ENCODE data around the gene JCAD. TPM values are rescaled to one million over a fixed set of nuclear protein-coding genes. Genes with fewer than 3 reads are reported as not detected.
A peak's percentile ranks its signal among the peaks of the same experiment; 100 is the strongest.

JCAD gene
- total and polyA plus RNA-seq, 9 of the 15 experiments (the other 6 are each of a cell fraction or from before 2014, with no cell fraction given): not detected

DNA sequence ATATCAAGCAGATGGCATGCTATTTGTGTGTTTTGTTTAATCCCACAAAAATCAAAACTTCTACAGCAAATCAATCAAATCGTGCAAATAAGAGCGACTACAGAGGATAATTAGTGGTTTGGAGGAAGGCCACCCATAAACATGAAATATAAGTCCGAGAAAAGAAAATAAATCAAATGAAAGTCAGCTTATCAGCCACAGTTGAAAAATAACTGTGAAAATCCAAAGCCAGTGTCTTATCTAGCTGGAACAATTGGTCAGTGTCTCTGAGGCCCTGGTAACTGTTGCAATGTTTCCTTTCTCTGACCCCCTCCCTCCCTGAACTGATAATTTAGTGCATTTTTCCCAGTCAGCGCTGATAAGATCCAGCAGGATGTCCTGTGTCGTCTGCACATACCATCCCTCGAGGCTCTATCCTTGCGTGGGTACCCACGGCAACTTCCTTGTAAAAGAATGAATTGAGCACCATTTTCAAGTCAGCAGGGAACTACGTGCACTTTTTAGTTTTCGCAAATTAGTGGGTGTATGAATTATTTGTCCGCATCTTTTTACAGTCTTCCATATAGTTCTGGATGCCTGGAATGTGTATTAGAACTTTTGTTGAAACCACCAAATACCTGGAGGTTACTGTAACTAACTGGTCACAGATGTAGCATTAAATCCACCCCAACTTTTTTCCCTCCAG lies 10.8 kb upstream of the JCAD start (continued):
- TF ChIP-seq, protein P1, sequence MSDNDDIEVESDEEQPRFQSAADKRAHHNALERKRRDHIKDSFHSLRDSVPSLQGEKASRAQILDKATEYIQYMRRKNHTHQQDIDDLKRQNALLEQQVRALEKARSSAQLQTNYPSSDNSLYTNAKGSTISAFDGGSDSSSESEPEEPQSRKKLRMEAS (CRISPR knock-in tag; IDR thresholded peaks at IDR 0.05): no peak
- TF ChIP-seq STAT5B (CRISPR knock-in tag; IDR thresholded peaks at IDR 0.05) (no peak), MIER1 (IDR thresholded peaks at IDR 0.05; ENCODE audit: low read depth) (no peak), NFE2L1 (tag; IDR thresholded peaks at IDR 0.05; ENCODE audit: borderline replicate concordance, low read depth) (no peak), HCFC1 (IDR thresholded peaks at IDR 0.05; ENCODE audit: low read depth, low read length) (no peak), ZNF583 (CRISPR knock-in tag; IDR thresholded peaks at IDR 0.05) (no peak; the same call in 1 of the 2 replicates), ZNF3 (CRISPR knock-in tag; IDR thresholded peaks at IDR 0.05) (no peak), GABPA (tag; conservative IDR thresholded peaks at IDR 0.05; ENCODE audit: low read depth) (peak; percentile 64), SNIP1 (IDR thresholded peaks at IDR 0.05; ENCODE audit: low read depth) (no peak), NONO (IDR thresholded peaks at IDR 0.05; ENCODE audit: low read depth in 2 of 2, low read length in 1 of 2) (no peak), SMARCC2 (IDR thresholded peaks at IDR 0.05; ENCODE audit: low read depth) (peak; percentile 40; the same call in 1 of the 2 replicates), MYNN (IDR thresholded peaks at IDR 0.05) (no peak), MYNN (CRISPR knock-in tag; IDR thresholded peaks at IDR 0.05) (no peak), CHCHD3 (CRISPR knock-in tag; IDR thresholded peaks at IDR 0.05) (no peak), MEF2D (tag; conservative IDR thresholded peaks at IDR 0.05; ENCODE audit: low read depth) (peak; percentile 69; the same call in 1 of the 2 replicates), FOXK1 (CRISPR knock-in tag; IDR thresholded peaks at IDR 0.05; ENCODE audit: borderline replicate concordance) (no peak), HMG20B (CRISPR knock-in tag; IDR thresholded peaks at IDR 0.05) (0 out of 2 replicates have a peak, but pooled peaks have one; percentile 52), TCF7 (IDR thresholded peaks at IDR 0.05; ENCODE audit: borderline replicate concordance) (no peak), TCFL5 (CRISPR knock-in tag; conservative IDR thresholded peaks at IDR 0.05) (no peak), RAD21 (CRISPR knock-in tag; conservative IDR thresholded peaks at IDR 0.05 in 1 of 2, IDR thresholded peaks at IDR 0.05 in 1 of 2) (no peak)
- TF ChIP-seq, protein P2, sequence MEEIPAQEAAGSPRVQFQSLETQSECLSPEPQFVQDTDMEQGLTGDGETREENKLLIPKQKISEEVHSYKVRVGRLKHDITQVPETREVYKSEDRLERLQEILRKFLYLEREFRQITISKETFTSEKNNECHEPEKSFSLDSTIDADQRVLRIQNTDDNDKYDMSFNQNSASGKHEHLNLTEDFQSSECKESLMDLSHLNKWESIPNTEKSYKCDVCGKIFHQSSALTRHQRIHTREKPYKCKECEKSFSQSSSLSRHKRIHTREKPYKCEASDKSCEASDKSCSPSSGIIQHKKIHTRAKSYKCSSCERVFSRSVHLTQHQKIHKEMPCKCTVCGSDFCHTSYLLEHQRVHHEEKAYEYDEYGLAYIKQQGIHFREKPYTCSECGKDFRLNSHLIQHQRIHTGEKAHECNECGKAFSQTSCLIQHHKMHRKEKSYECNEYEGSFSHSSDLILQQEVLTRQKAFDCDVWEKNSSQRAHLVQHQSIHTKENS (CRISPR knock-in tag; IDR thresholded peaks at IDR 0.05): no peak
- TF ChIP-seq, protein P3, sequence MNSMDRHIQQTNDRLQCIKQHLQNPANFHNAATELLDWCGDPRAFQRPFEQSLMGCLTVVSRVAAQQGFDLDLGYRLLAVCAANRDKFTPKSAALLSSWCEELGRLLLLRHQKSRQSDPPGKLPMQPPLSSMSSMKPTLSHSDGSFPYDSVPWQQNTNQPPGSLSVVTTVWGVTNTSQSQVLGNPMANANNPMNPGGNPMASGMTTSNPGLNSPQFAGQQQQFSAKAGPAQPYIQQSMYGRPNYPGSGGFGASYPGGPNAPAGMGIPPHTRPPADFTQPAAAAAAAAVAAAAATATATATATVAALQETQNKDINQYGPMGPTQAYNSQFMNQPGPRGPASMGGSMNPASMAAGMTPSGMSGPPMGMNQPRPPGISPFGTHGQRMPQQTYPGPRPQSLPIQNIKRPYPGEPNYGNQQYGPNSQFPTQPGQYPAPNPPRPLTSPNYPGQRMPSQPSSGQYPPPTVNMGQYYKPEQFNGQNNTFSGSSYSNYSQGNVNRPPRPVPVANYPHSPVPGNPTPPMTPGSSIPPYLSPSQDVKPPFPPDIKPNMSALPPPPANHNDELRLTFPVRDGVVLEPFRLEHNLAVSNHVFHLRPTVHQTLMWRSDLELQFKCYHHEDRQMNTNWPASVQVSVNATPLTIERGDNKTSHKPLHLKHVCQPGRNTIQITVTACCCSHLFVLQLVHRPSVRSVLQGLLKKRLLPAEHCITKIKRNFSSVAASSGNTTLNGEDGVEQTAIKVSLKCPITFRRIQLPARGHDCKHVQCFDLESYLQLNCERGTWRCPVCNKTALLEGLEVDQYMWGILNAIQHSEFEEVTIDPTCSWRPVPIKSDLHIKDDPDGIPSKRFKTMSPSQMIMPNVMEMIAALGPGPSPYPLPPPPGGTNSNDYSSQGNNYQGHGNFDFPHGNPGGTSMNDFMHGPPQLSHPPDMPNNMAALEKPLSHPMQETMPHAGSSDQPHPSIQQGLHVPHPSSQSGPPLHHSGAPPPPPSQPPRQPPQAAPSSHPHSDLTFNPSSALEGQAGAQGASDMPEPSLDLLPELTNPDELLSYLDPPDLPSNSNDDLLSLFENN (IDR thresholded peaks at IDR 0.05; ENCODE audit: low read depth in 2 of 2, low read length in 2 of 2): 0 out of 4 replicates have a peak, but pooled peaks of 1 of the 2 experiments have one; percentile 53
- TF ChIP-seq, protein P4, sequence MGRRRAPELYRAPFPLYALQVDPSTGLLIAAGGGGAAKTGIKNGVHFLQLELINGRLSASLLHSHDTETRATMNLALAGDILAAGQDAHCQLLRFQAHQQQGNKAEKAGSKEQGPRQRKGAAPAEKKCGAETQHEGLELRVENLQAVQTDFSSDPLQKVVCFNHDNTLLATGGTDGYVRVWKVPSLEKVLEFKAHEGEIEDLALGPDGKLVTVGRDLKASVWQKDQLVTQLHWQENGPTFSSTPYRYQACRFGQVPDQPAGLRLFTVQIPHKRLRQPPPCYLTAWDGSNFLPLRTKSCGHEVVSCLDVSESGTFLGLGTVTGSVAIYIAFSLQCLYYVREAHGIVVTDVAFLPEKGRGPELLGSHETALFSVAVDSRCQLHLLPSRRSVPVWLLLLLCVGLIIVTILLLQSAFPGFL (CRISPR knock-in tag; IDR thresholded peaks at IDR 0.05): no peak

All from K562 (cell line).